ENCODE results near the gene ATP10D.

GRCh38 chr4:47499700-47500099 is 14.6 kb downstream of the ATP10D start:
- TF ChIP-seq EZH2phosphoT487 (IDR thresholded peaks at IDR 0.05; ENCODE audit: borderline replicate concordance, low read depth) = no peak
- no peak for TF ChIP-seq IRF3 (IDR thresholded peaks at IDR 0.05; ENCODE audit: low read depth, low read length)
- TF ChIP-seq, protein P1, sequence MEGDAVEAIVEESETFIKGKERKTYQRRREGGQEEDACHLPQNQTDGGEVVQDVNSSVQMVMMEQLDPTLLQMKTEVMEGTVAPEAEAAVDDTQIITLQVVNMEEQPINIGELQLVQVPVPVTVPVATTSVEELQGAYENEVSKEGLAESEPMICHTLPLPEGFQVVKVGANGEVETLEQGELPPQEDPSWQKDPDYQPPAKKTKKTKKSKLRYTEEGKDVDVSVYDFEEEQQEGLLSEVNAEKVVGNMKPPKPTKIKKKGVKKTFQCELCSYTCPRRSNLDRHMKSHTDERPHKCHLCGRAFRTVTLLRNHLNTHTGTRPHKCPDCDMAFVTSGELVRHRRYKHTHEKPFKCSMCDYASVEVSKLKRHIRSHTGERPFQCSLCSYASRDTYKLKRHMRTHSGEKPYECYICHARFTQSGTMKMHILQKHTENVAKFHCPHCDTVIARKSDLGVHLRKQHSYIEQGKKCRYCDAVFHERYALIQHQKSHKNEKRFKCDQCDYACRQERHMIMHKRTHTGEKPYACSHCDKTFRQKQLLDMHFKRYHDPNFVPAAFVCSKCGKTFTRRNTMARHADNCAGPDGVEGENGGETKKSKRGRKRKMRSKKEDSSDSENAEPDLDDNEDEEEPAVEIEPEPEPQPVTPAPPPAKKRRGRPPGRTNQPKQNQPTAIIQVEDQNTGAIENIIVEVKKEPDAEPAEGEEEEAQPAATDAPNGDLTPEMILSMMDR (IDR thresholded peaks at IDR 0.05) = no peak
- TF ChIP-seq GABPA (IDR thresholded peaks at IDR 0.05; ENCODE audit: low read depth) = no peak
- TF ChIP-seq PBX3 (IDR thresholded peaks at IDR 0.05) = no peak
